Stimulated activated naive B cell treated with anti-CD40 and anti-IgM and Interleukin-4, amounts not matched to agents 10 μg/mL and 1 μg/mL and 100 μg/mL, for 72 hours (primary cell): ENCODE results near the gene LDLRAD3.
"Not testable (repeated sequence)": the region's sequence is repeated elsewhere in the genome, so short reads cannot be mapped to it uniquely, and the experiment has no call there.

Experiments used
- ATAC-seq, 2 donors: fragments of 150-1000 bp; cut with Tn5 transposase; replicated peaks; 2 replicates each; pipeline ENCODE4 v1.10.0; 2021; ENCODE audit warnings: moderate library complexity in 1 of 2
- DNase-seq: peaks from one replicate; pipeline ENCODE4 v3.0.0; 2021
- H3K27ac Mint-ChIP-seq: one replicate; pipeline ENCODE4 v1.8.0; 2022; ENCODE audit warnings: mild to moderate bottlenecking, mixed read lengths
- H3K27me3 Mint-ChIP-seq, 2 donors: one replicate each; pipeline ENCODE4 v1.8.0; 2022; ENCODE audit warnings: mixed read lengths in 2 of 2
- H3K36me3 Mint-ChIP-seq, 2 donors: one replicate each; pipeline ENCODE4 v1.8.0; 2022; ENCODE audit warnings: mixed read lengths in 2 of 2, mild to moderate bottlenecking in 1 of 2
- H3K4me1 Mint-ChIP-seq, 2 donors: one replicate each; pipeline ENCODE4 v1.8.0; 2022; ENCODE audit warnings: mixed read lengths in 2 of 2, mild to moderate bottlenecking in 1 of 2
- H3K4me3 Mint-ChIP-seq, 2 donors: one replicate each; pipeline ENCODE4 v1.8.0; 2022; ENCODE audit warnings: mild to moderate bottlenecking in 2 of 2, mixed read lengths in 2 of 2, moderate library complexity in 1 of 2
- H3K9me3 Mint-ChIP-seq, 2 donors: one replicate each; pipeline ENCODE4 v1.8.0; 2022; ENCODE audit warnings: mixed read lengths in 2 of 2, mild to moderate bottlenecking in 1 of 2

The LDLRAD3 gene

GRCh38 chr11:36167073-36167472, 223.2 kb downstream of the LDLRAD3 start:
- peaks cover 7 to 8% of the 10 kb centered on the region in 2 donors for H3K9me3 Mint-ChIP-seq
- H3K4me3 Mint-ChIP-seq = no peak overlapping the region
- H3K27me3 Mint-ChIP-seq = peaks cover 8 to 30% of the 10 kb centered on the region in 2 donors
- ATAC-seq (no peak), DNase-seq (no peak)
- H3K36me3 Mint-ChIP-seq = no peaks in the 10 kb centered on the region
- no peaks in the 10 kb centered on the region for H3K4me1 Mint-ChIP-seq
- no peak overlapping the region for H3K27ac Mint-ChIP-seq

DNA sequence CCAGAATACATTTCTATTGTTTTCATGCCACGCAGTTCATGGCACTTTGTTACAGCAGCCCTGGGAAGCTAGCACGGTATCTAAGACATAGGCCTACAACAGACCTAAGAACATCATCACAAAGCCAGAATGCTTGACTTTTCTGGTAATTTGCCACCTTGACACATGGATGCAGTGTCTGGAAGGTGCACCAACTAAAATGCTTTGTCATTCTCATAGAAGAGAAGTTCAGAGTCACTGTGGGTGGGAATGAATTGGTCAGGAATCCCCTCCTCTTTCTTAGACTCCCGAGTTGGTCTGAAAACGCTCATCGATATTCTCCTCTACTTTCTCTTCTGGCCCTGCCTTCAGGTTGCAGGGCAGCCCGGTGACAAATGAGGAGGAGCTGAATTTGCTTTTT, 223.9 kb downstream of the LDLRAD3 start:
- no peak for ATAC-seq
- Mint-ChIP-seq H3K27ac (no peak overlapping the region), H3K4me1 (no peaks in the 10 kb centered on the region)

DNA sequence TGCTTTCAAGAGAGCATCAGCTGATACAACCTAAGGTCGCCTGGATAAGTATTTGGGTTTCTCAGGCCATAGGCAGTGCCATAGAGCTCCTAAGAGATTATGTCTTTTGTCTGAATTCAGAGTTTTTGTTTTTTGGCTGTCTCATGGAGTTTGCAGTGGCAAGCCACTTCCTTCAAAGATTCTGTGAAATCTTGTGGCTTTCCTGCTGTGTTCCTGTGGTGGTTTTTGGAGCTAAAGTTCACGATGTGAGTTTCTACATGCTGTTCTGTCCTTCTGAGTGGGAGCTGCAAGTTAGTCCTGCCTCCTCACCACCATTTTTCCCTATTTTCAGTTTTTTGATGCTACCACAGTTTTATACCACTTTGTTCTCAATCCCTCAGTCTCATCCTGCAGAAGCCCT, 234.0 kb downstream of the LDLRAD3 start:
- no peak overlapping the region for H3K4me3 Mint-ChIP-seq
- no peaks in the 10 kb centered on the region for H3K36me3 Mint-ChIP-seq
- no peak overlapping the region for H3K27ac Mint-ChIP-seq
- no peaks in the 10 kb centered on the region for H3K4me1 Mint-ChIP-seq
- H3K27me3 Mint-ChIP-seq = peaks cover 17 to 43% of the 10 kb centered on the region in 2 donors
- no peak for DNase-seq
- ATAC-seq = no peak
- peaks cover 0 to 2% of the 10 kb centered on the region in 2 donors for H3K9me3 Mint-ChIP-seq

More for the DNA sequence above, 223.9 kb downstream of the LDLRAD3 start:
- H3K9me3 Mint-ChIP-seq = peaks cover 7 to 8% of the 10 kb centered on the region in 2 donors
- no peak for DNase-seq
- no peaks in the 10 kb centered on the region for H3K36me3 Mint-ChIP-seq
- H3K4me3 Mint-ChIP-seq = no peak overlapping the region
- peaks cover 8 to 31% of the 10 kb centered on the region in 2 donors for H3K27me3 Mint-ChIP-seq

DNA sequence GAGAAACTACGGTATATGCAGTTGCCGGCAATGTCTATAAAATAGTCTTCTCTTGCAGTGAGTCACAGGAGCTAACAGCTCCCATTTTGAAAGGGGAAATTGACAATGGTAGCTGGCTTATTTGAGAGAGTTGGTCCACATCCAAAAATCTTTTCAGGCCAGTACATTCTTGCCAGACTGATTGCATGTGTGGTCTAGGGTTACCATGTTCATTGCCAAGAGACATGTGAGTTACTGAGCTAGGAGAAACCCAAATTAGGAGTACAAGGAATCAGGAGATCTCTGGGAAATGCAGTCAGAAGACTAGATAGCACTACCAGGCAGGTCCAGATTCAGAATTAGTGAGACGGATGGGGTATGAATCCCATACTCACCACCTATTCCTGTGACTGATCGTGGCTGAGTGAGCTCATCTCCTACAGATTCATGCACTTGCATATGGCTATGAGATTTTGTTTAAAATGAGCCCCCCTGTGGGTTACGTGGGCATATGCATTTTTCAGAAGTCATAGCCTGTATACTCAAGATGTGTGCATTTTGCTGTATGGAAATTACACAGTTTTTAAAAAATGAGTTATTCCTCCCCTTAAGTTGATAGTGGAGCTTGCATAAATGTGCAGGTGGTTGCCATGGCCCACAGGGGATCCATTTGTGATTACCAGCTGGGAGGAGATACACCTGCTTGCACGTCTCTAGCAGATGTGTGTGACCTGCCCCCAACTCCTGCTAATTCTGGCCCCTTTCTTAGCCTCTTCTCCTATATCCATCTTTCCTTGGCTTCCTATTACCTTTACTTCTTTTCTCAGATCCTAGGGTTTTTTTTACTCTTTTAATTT, 242.7 kb downstream of the LDLRAD3 start:
- Mint-ChIP-seq H3K27ac (no peak overlapping the region), H3K36me3 (no peaks in the 10 kb centered on the region), H3K4me3 (no peak overlapping the region), H3K4me1 (no peaks in the 10 kb centered on the region), H3K27me3 (no peaks in the 10 kb centered on the region), H3K9me3 (no peaks in the 10 kb centered on the region)
- DNase-seq (no peak), ATAC-seq (no peak)

- Mint-ChIP-seq H3K36me3 (no peaks in the 10 kb centered on the region), H3K4me3 (no peak overlapping the region), H3K27me3 (no peaks in the 10 kb centered on the region), H3K9me3 (no peaks in the 10 kb centered on the region), H3K4me1 (no peaks in the 10 kb centered on the region), H3K27ac (no peak overlapping the region)
- ATAC-seq (no peak), DNase-seq (no peak)
Measured at GRCh38 chr11:36187622-36188021, 243.8 kb downstream of the LDLRAD3 start.

GRCh38 chr11:36189735-36190134, 245.9 kb downstream of the LDLRAD3 start:
- not testable (repeated sequence) for DNase-seq, H3K27ac Mint-ChIP-seq, H3K9me3 Mint-ChIP-seq, H3K4me3 Mint-ChIP-seq, H3K4me1 Mint-ChIP-seq, ATAC-seq, H3K36me3 Mint-ChIP-seq, H3K27me3 Mint-ChIP-seq

- DNase-seq (no peak), ATAC-seq (no peak)
- H3K36me3 Mint-ChIP-seq = no peaks in the 10 kb centered on the region
- H3K27me3 Mint-ChIP-seq = no peaks in the 10 kb centered on the region
- H3K4me3 Mint-ChIP-seq = no peak overlapping the region
- H3K9me3 Mint-ChIP-seq = no peaks in the 10 kb centered on the region
- no peaks in the 10 kb centered on the region for H3K4me1 Mint-ChIP-seq
- no peak overlapping the region for H3K27ac Mint-ChIP-seq
Measured at GRCh38 chr11:36191941-36192340, 248.1 kb downstream of the LDLRAD3 start.

DNA sequence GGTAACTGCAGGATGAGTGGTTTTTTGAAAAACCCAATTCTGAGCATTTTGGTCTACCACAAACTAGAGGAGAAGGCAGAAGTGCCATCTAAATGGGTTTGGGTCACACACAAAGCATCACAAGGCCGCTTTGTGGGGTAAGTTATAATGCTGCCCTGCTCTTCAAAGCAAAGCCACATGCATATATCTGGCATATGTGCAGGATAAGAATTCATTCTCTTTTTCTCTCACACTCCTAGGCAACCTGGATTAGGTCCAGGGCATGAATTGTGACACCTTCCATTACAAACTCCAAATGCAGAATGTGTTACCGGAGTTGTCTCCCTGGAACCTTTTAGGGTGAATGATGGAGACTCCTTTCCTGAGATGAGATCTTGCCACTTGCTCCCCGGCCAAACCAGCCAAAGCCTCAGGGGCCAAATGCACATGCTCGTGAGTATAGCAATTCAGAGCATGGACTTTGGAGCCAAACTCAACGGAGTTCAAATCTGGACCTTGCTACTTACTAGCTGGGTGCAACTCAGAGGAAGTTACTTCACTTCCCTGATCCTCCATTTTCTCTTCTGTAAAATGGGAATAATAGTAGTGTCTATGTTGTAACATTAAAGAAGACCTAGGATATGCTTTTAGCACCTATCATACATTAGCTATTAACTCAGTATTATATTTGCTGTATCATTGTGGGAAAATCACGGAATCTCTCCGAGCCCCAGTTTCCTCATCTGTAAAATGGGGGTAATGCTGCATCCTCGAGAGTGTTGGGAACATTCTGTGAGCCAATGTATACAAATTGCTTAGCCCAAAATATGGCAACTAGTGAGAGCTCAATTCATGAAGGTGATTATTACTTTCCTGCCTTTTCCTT, 248.8 kb downstream of the LDLRAD3 start:
- no peaks in the 10 kb centered on the region for H3K4me1 Mint-ChIP-seq
- no peak overlapping the region for H3K27ac Mint-ChIP-seq
- H3K4me3 Mint-ChIP-seq = no peak overlapping the region
- no peak for DNase-seq
- no peak for ATAC-seq
- no peaks in the 10 kb centered on the region for H3K36me3 Mint-ChIP-seq
- no peaks in the 10 kb centered on the region for H3K27me3 Mint-ChIP-seq
- no peaks in the 10 kb centered on the region for H3K9me3 Mint-ChIP-seq

DNA sequence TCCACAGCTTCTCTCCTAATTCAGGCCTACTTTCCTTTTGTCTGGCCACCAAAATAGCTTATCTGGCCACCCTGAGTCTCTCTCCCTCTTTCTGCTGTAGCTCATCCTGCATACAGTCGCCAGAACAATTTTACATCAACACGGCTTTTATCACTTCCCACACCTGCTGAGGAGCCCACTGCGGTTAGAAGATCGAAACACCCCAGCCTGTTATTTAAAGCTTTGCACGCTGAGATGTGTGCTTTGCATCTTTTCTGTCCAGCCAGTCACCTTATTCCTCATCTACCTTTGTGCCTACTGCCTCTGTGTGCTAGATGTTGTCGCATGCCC, 249.4 kb downstream of the LDLRAD3 start:
- ATAC-seq (no peak), DNase-seq (no peak)
- Mint-ChIP-seq H3K27ac (no peak overlapping the region), H3K27me3 (peaks cover 0 to 2% of the 10 kb centered on the region in 2 donors), H3K9me3 (no peaks in the 10 kb centered on the region), H3K4me3 (no peak overlapping the region), H3K4me1 (no peaks in the 10 kb centered on the region), H3K36me3 (no peaks in the 10 kb centered on the region)

DNA sequence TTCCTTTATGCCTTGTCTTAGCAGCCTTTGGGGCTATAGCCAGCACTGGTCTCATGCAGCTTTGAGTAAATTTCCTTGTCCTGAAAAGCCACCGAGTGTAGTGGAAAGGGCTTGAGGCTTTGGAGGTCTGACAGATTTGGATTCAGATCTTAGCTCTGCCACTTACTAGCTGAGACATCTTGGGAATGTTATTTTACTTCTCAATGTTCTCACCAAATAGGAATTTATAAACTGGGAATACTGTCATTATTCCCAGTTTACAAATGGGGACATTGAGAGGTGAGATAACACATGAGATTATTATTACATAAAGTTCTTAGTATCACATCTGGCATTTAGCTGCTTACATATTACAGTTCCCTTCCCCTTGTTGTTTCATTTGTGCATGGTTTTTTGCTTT, 249.9 kb downstream of the LDLRAD3 start:
- no peak for DNase-seq
- H3K27me3 Mint-ChIP-seq = peaks cover 0 to 6% of the 10 kb centered on the region in 2 donors
- H3K36me3 Mint-ChIP-seq = no peaks in the 10 kb centered on the region
- H3K9me3 Mint-ChIP-seq = no peaks in the 10 kb centered on the region
- no peak overlapping the region for H3K27ac Mint-ChIP-seq
- H3K4me3 Mint-ChIP-seq = no peak overlapping the region
- H3K4me1 Mint-ChIP-seq = no peaks in the 10 kb centered on the region
- no peak for ATAC-seq

- Mint-ChIP-seq H3K27ac (no peak overlapping the region), H3K27me3 (peaks cover 0 to 6% of the 10 kb centered on the region in 2 donors), H3K36me3 (no peaks in the 10 kb centered on the region), H3K9me3 (no peaks in the 10 kb centered on the region), H3K4me1 (no peaks in the 10 kb centered on the region), H3K4me3 (no peak overlapping the region)
- ATAC-seq (no peak), DNase-seq (no peak)
Measured at GRCh38 chr11:36195496-36196354, 251.9 kb downstream of the LDLRAD3 start.

- Mint-ChIP-seq H3K27ac (no peak overlapping the region), H3K9me3 (no peaks in the 10 kb centered on the region), H3K27me3 (peaks cover 0 to 6% of the 10 kb centered on the region in 2 donors), H3K4me1 (no peaks in the 10 kb centered on the region), H3K36me3 (no peaks in the 10 kb centered on the region), H3K4me3 (no peak overlapping the region)
- DNase-seq (no peak), ATAC-seq (no peak)
Measured at GRCh38 chr11:36196411-36196998, 252.6 kb downstream of the LDLRAD3 start.

GRCh38 chr11:36201411-36201810, 257.5 kb downstream of the LDLRAD3 start:
- no peak for DNase-seq
- Mint-ChIP-seq H3K27ac (no peak overlapping the region), H3K4me3 (no peak overlapping the region), H3K36me3 (no peaks in the 10 kb centered on the region), H3K27me3 (peaks cover 8 to 12% of the 10 kb centered on the region in 2 donors), H3K9me3 (no peaks in the 10 kb centered on the region), H3K4me1 (no peaks in the 10 kb centered on the region)
- no peak for ATAC-seq

- DNase-seq (no peak), ATAC-seq (no peak)
- H3K9me3 Mint-ChIP-seq = no peaks in the 10 kb centered on the region
- H3K27me3 Mint-ChIP-seq = peaks cover 8 to 18% of the 10 kb centered on the region in 2 donors
- no peak overlapping the region for H3K27ac Mint-ChIP-seq
- no peaks in the 10 kb centered on the region for H3K4me1 Mint-ChIP-seq
- no peak overlapping the region for H3K4me3 Mint-ChIP-seq
- H3K36me3 Mint-ChIP-seq = no peaks in the 10 kb centered on the region
Measured at GRCh38 chr11:36205536-36205935, 261.7 kb downstream of the LDLRAD3 start.
